Erythroblast (primary cell): ENCODE data around the gene ZNF280D.

Experiments
- GATA1 ChIP-seq: IDR thresholded peaks from 2 replicates; pipeline ENCODE4 v1.6.1; 2011; ENCODE audit warnings: low read depth, mild to moderate bottlenecking, control low read depth, low read length, moderate library complexity
- POLR2A ChIP-seq: IDR thresholded peaks from 2 replicates; pipeline ENCODE4 v1.6.1; 2011; ENCODE audit warnings: mild to moderate bottlenecking, low read length

DNA sequence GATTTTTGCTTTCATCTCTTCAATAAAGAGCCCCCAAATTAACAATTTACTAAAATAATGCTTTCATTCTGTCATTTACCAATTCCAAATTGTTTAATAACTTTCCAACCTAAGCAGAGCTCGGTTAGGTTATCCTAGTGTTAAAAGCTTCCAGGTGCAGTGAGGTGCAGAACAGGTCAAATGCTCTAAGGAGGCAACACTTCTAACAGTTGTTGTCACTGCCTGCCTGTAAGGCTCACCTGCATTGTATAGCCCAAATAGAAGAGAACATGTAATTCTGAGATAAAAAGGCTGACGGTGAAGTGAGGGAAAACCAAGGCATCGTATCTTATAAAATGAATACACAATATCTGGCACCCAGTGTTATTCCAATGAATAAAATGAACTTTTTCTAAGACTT lies 9.1 kb downstream of the ZNF280D start:
- no peak for TF ChIP-seq POLR2A
- TF ChIP-seq GATA1: no peak
